SK-N-MC (cell line): ENCODE results near the gene CNRIP1.

Experiments used
- EZH2 ChIP-seq: fragments of 200-600 bp; sonication (generic); IDR thresholded peaks from one replicate; pipeline ENCODE4 v1.6.1; 2017; ENCODE audit warnings: antibody characterized with exemption
- FOXP2 ChIP-seq: optimal IDR thresholded peaks from 2 replicates; pipeline ENCODE3; 2011; ENCODE audit warnings: mild to moderate bottlenecking, moderate library complexity; ENCODE audit not compliant: insufficient read depth; ENCODE audit errors: extremely low read length, control extremely low read depth
- POLR2AphosphoS5 ChIP-seq: IDR thresholded peaks from 2 replicates; pipeline ENCODE4 v1.6.1; 2012; ENCODE audit warnings: mild to moderate bottlenecking, low read depth, low read length, borderline replicate concordance

GRCh38 chr2:68263632-68264031, 56.1 kb downstream of the CNRIP1 start:
- no peak for TF ChIP-seq EZH2
- TF ChIP-seq POLR2AphosphoS5: no peak
- no peak for TF ChIP-seq FOXP2
